Smooth muscle cell (in vitro differentiated cells): Measurements from ENCODE around the gene PDK3. TPM values are rescaled to one million over a fixed set of nuclear protein-coding genes. Genes with fewer than 3 reads are reported as not detected.

Source experiments
- DNase-seq: peaks from one replicate; lab custom pipeline; 2025; ENCODE audit not compliant: unreplicated experiment; lab: John Stamatoyannopoulos, UW
- H2AFZ ChIP-seq: fragments of 200-600 bp; sonication (generic); 2 replicates; pipeline ENCODE4 v1.6.0; 2016; ENCODE audit warnings: antibody characterized with exemption, low read depth, mild to moderate bottlenecking
- H3F3A ChIP-seq: fragments of 200-600 bp; sonication (generic); 2 replicates; pipeline ENCODE4 v1.6.0; 2017; ENCODE audit warnings: antibody characterized with exemption, low read depth
- H3K27ac ChIP-seq: fragments of 200-600 bp; sonication (generic); 2 replicates; pipeline ENCODE4 v1.5.1; 2016; ENCODE audit warnings: low read depth, mild to moderate bottlenecking
- H3K27me3 ChIP-seq: fragments of 200-600 bp; sonication (generic); 2 replicates; pipeline ENCODE4 v1.6.1; 2016; ENCODE audit warnings: low read depth, mild to moderate bottlenecking
- H3K36me3 ChIP-seq: fragments of 200-600 bp; sonication (generic); 2 replicates; pipeline ENCODE4 v1.5.1; 2016; ENCODE audit warnings: low read depth
- H3K4me1 ChIP-seq: fragments of 200-600 bp; sonication (generic); 2 replicates; pipeline ENCODE4 v1.5.1; 2016; ENCODE audit warnings: low read depth
- H3K4me2 ChIP-seq: fragments of 200-600 bp; sonication (generic); 2 replicates; pipeline ENCODE4 v1.6.0; 2016; ENCODE audit warnings: mild to moderate bottlenecking
- H3K4me3 ChIP-seq: fragments of 200-600 bp; sonication (generic); 2 replicates; pipeline ENCODE4 v1.5.1; 2016; ENCODE audit warnings: mild to moderate bottlenecking
- H3K79me2 ChIP-seq: fragments of 200-600 bp; sonication (generic); 2 replicates; pipeline ENCODE4 v1.6.0; 2016; ENCODE audit warnings: low read depth, mild to moderate bottlenecking
- H3K9ac ChIP-seq: fragments of 200-600 bp; sonication (generic); 2 replicates; pipeline ENCODE4 v1.6.0; 2016; ENCODE audit warnings: low read depth
- H3K9me3 ChIP-seq: fragments of 200-600 bp; sonication (generic); replicated peaks from 2 replicates; pipeline ENCODE4 v1.5.1; 2016; ENCODE audit warnings: low read depth
- H4K20me1 ChIP-seq: fragments of 200-600 bp; sonication (generic); 2 replicates; pipeline ENCODE4 v1.6.0; 2016; ENCODE audit warnings: low read depth
- CTCF ChIP-seq: fragments of 200-600 bp; sonication (generic); IDR thresholded peaks from 2 replicates; pipeline ENCODE4 v1.5.1; 2017; ENCODE audit warnings: borderline replicate concordance, mild to moderate bottlenecking, antibody characterized with exemption; ENCODE audit not compliant: insufficient read depth, poor library complexity, severe bottlenecking
- WGBS: methylation state at CpG from one replicate; pipeline ENCODE4 v1.1.7; 2016; ENCODE audit warnings: low lambda C conversion rate; 5-methylcytosine and 5-hydroxymethylcytosine counted together
- polyA plus RNA-seq: library from polyadenylated mRNA; unstranded; fragments of >200 nt; fragmentation: Nextera tagmentation; extraction: Ambion mirVana; gene quantifications from 2 replicates; pipeline ENCODE4 v1.2.1, GENCODE V29; 2016
- total RNA-seq: library from RNA; depleted of rRNA; stranded (reverse); fragments of >200 nt; gene quantifications from 2 replicates; pipeline ENCODE4 v1.2.3, GENCODE V29; 2014

Gene PDK3
- total and polyA plus RNA-seq, 2 experiments from 2014 or later, result 27.1 to 30.7 TPM

GRCh38 chrX:24425806-24426205, 39.3 kb upstream of the PDK3 start:
- no peaks in the 10 kb centered on the region for H3K9me3 ChIP-seq
- no peak overlapping the region for H3K9ac ChIP-seq
- H3K27me3 ChIP-seq, result no peaks in the 10 kb centered on the region
- no peaks in the 10 kb centered on the region for H4K20me1 ChIP-seq
- no peaks in the 10 kb centered on the region for H3K4me1 ChIP-seq
- no peaks in the 10 kb centered on the region for H3F3A ChIP-seq
- DNase-seq, result no peak
- H3K36me3 ChIP-seq, result no peaks in the 10 kb centered on the region
- no peak overlapping the region for H3K4me3 ChIP-seq
- no peak overlapping the region for H3K27ac ChIP-seq
- no peak overlapping the region for H2AFZ ChIP-seq
- no peak overlapping the region for H3K4me2 ChIP-seq
- whole genome bisulfite sequencing, result 46% methylated on average over 2 of the region's 2 CpGs
- no peaks in the 10 kb centered on the region for H3K79me2 ChIP-seq
- no peak for TF ChIP-seq CTCF

- WGBS, result 65% methylated on average over 2 of the region's 2 CpGs
- Histone ChIP-seq H3K36me3 (no peaks in the 10 kb centered on the region), H3K4me2 (no peak overlapping the region), H3K27me3 (no peaks in the 10 kb centered on the region), H3K9ac (no peak overlapping the region), H4K20me1 (no peaks in the 10 kb centered on the region), H2AFZ (no peak overlapping the region), H3K4me3 (no peak overlapping the region), H3F3A (no peaks in the 10 kb centered on the region), H3K4me1 (no peaks in the 10 kb centered on the region), H3K79me2 (no peaks in the 10 kb centered on the region), H3K9me3 (no peaks in the 10 kb centered on the region), H3K27ac (no peak overlapping the region)
- no peak for TF ChIP-seq CTCF
- no peak for DNase-seq
Measured at GRCh38 chrX:24426340-24426913, 38.7 kb upstream of the PDK3 start.

GRCh38 chrX:24426921-24427746, 38.0 kb upstream of the PDK3 start:
- H3K4me2 ChIP-seq, result no peak overlapping the region
- no peaks in the 10 kb centered on the region for H3K4me1 ChIP-seq
- H3K79me2 ChIP-seq, result no peaks in the 10 kb centered on the region
- H3K9me3 ChIP-seq, result no peaks in the 10 kb centered on the region
- H3K4me3 ChIP-seq, result no peak overlapping the region
- no peaks in the 10 kb centered on the region for H4K20me1 ChIP-seq
- no peak overlapping the region for H3K27ac ChIP-seq
- H3K36me3 ChIP-seq, result no peaks in the 10 kb centered on the region
- H3F3A ChIP-seq, result no peaks in the 10 kb centered on the region
- 97% methylated on average over 10 of the region's 10 CpGs for WGBS
- H2AFZ ChIP-seq, result peak overlapping the region; percentile 28
- H3K27me3 ChIP-seq, result no peaks in the 10 kb centered on the region
- DNase-seq, result no peak
- TF ChIP-seq CTCF, result no peak
- H3K9ac ChIP-seq, result no peak overlapping the region

- H3F3A ChIP-seq, result no peaks in the 10 kb centered on the region
- H3K9me3 ChIP-seq, result no peaks in the 10 kb centered on the region
- H3K79me2 ChIP-seq, result no peaks in the 10 kb centered on the region
- no peak for DNase-seq
- H3K4me2 ChIP-seq, result no peak overlapping the region
- H4K20me1 ChIP-seq, result no peaks in the 10 kb centered on the region
- peak overlapping the region; percentile 28 for H2AFZ ChIP-seq
- no peak overlapping the region for H3K27ac ChIP-seq
- TF ChIP-seq CTCF, result no peak
- no peaks in the 10 kb centered on the region for H3K36me3 ChIP-seq
- 52% methylated on average over 1 of the region's 1 CpG for WGBS
- no peak overlapping the region for H3K4me3 ChIP-seq
- no peaks in the 10 kb centered on the region for H3K4me1 ChIP-seq
- no peak overlapping the region for H3K9ac ChIP-seq
- no peaks in the 10 kb centered on the region for H3K27me3 ChIP-seq
Measured at GRCh38 chrX:24427747-24428019, 37.4 kb upstream of the PDK3 start.
